ENCODE results near the gene COPS4.
A peak's percentile ranks its signal among the peaks of the same experiment; 100 is the strongest.
"Not testable (repeated sequence)": the region's sequence is repeated elsewhere in the genome, so short reads cannot be mapped to it uniquely, and the experiment has no call there.

The COPS4 gene

DNA sequence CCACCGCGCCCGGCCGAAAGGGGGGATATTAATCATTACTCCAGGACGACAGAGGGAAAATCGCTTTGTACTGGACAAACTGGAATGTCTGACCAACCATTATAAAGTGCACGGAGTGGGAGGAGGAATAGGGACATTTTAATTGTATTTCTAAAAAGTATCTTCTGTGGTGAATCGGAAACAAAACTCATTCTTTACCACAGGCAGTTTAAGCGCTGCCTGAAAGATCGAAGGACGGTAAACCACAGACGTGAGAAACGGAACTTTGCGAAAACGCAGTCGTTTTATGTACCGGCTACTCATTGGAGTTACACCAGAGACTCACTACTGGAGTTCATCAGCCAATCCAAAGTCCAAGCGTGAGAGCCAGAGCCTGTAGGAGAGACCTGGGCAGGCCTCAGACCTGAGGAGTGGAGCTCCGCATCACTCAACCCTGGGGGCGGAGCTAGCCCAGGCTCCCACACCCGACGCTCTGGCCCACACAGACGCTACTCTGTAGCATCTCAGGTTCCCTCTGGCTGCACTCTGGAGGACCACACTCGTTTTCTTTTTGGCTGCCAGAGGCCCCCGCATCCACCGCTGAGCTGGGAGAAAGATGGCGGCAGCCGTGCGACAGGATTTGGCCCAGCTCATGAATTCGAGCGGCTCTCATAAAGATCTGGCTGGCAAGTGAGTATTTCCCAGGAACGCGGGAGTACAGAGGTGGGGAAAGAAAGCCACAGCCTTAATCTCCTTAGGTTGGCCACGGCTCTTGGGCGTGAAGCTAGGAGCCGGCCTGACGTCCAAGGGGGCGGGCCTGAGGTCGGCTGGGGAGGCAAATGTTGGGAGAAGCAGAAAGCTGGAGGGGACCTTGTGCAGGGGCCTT is at the start of gene COPS4:
TSS of gene COPS4 (plus strand) at position 554 of the 865 bp plus-strand sequence. CDS start at position 596, 42 bp downstream.
- peak; percentile 99 for DNase-seq

GRCh38 chr4:82987519-82987918 is 47.5 kb upstream of the COPS4 start:
- DNase-seq: not testable (repeated sequence)

GRCh38 chr4:82988323-82988832 is 46.6 kb upstream of the COPS4 start:
- DNase-seq: no peak

DNA sequence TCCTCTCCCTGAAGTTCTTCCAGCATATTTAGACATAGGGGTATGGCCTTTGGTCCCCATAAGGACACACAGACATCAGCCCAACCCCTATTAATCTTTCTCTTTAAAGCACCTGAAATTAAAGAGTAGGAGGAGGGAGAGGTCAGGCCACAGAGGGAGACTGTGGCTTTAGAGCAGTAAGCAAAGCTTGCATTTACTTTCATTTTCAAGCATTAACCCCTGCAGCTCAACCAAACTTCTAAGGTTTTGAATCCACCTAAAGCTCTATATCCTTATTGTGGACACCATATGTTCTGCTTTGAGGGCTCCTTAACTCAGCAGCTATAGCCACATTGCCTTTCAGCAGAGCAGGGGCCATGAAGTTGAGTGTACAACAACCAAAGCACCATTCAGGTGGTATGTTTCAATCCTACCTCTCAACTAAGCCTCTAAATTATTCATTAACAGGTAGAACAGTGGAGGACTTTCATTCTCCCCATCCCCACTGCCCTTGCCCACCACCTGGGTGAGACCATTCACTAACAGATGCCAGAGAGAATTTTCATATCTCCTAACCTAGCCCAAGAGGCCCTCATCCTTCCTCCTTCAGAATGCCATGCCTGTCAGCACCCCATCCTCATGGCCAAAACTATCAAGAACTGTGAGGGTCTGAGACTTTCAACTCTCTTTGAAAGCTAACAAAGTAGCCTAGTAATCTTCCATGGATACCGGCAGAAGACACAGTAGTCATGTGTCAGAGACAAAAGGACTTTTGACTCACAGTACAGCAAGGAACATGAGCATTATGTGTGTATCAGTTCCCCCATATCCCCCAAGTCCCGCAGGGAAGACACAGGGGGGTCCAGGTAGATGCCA is 45.2 kb upstream of the COPS4 start:
- DNase-seq: no peak

DNA sequence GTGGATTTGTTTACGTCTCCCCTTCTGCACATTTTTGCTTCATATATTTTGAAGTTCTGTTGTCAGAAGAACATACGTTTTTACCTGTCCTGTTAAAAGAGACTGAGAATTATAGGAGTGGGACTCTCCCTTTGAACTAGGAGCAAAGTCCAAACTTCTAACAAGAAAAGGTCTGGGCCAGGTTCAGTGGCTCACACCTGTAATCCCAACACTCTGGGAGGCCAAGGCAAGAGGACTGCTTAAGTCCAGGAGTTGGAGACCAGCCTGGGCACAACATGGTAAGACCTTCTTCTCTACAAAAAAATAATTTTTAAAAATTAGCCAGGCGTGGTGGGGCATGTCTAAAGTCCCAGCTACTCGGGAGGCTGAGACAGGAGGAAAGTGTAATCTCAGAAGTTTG is 40.1 kb upstream of the COPS4 start:
- DNase-seq: no peak

DNA sequence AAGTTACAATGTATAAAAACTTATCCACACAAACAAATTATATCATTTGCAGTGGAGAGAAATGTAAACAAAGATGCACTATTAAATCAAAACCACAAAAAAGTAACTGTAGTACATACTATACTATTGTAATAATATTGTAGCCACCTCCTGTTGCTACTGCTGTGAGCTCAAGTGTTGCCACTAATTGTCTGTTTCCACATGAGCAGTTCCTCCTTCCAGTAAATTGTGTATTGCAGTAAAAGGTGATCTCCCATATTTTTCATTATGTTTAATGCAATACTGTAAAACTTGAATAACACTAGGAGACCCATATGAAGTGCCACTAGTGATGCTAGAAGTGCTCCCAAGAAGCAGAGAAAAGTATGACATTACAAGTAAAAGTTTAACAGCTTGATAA is 36.1 kb upstream of the COPS4 start:
- no peak for DNase-seq

DNA sequence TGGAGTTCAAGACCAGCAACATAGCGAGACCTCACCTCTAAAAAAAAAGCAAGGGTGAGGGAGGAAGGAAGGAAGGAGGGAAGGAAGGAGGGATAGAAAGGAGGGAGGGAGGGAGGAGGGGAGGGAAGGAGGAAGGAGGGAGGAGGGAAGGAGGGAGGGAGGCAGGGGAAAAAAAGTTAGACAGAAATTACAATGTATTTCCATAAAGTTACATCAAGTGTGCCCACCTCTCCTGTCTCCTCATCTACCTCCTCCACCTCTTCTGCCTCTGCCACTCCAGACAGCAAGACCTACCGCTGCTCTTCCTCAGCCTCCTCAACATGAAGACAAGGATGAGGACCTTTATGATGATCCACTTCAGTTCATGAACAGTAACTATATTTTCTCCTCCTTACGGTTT is 32.7 kb upstream of the COPS4 start:
- no peak for DNase-seq

DNA sequence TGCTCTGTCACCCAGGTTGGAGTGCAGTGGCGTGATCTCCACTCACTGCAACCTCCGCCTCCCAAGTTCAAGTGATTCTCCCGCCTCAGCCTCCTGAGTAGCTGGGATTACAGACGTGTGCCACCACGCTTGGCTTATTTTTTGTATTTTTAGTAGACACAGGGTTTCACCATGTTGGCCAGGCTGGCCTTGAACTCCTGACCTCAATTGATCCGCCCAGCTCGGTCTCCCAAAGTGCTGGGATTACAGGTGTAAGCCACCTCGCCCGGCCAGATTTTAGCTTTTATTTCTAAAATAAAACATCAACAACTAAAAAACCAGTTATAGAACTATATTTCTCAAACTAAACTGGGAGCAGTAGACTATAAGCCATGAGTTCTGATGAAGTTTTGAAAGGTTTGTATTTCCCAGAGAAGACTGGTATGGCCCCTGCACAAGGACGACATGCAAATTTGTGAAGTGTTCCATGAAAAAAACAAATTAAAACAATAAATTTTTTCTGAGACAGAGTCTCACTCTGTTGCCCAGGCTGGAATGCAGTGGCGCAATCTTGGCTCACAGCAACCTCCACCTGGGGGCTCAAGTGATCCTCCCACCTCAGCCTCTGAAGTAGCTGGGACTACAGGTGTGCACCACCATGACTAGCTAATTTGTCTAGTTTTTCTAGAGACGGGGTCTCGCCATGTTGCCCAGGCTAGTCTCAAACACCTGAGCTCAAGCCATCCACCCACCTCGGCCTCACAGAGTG is 31.8 kb upstream of the COPS4 start:
- not testable (repeated sequence) for DNase-seq

GRCh38 chr4:83009529-83009928 is 25.5 kb upstream of the COPS4 start:
- no peak for DNase-seq

- DNase-seq: no peak
Observed at GRCh38 chr4:83010111-83010521, 24.9 kb upstream of the COPS4 start.

DNA sequence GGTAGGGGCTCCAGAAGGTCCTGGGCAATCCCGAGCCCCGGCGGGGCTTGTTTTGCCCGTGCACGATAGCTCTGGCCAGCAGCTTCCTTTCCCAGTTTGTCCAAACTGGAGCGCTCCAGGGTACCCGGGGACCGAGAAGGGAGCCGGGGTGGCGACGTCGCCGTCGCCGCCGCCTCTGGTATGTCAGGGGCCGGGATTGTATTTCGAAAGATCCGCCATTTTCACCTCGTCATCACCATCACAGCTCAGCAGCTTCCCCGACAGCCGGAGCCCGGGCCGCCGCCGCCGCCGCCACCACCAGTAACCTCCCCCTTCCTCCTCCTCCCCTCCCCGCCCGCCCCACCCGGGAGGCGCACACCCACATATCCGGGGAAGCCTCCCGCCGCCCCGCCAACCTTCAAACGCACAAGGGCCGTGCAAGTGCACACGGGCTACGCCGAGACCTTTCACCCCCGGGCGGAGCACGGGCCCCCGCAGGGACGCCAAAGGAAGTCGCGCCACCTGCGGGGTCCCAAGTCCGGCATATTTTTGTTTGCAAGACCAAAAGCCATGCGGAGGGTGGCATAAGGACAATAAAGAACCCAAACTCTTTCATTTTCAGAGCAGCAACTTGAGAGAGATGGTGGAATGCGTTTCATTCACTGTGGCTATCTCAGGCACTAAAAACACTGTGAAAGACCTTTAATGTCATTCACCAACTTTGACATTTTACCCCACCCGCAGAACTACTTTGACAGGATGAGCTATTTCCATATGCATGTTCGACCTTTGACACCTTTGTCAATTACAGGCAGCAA is 24.3 kb upstream of the COPS4 start, which contains the start of gene LIN54:
TSS of gene LIN54 (minus strand) at position 302 of the 797 bp plus-strand sequence. CDS start 25,979 bp downstream, outside the sequence.
- DNase-seq: peak; percentile 89

DNA sequence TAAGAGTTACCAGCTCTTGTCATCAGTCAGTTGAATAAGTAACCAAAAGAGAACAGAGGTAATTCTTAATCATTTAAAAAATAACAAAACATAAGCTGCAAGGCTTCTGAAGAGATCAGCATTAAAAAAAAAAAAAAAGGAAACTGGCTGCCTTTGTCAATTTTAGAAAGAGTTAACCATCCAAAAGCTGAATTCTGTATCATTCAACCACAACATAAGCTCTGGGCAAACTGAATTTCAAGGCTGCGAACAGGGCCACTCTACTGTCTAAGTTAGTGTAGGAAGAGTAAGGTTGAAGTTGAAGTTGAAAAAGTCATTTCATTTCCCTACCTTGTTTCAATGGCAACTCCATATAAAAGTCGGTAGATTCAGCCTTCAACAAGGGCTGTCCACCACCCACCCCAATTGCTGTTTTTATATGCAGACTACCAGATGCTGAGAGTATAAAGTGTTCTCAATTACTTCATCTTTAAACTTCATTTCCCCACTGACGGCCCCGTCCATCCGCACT is 23.2 kb upstream of the COPS4 start:
- no peak for DNase-seq

- peak; percentile 59 for DNase-seq
Observed at GRCh38 chr4:83012200-83012686, 22.7 kb upstream of the COPS4 start.

DNA sequence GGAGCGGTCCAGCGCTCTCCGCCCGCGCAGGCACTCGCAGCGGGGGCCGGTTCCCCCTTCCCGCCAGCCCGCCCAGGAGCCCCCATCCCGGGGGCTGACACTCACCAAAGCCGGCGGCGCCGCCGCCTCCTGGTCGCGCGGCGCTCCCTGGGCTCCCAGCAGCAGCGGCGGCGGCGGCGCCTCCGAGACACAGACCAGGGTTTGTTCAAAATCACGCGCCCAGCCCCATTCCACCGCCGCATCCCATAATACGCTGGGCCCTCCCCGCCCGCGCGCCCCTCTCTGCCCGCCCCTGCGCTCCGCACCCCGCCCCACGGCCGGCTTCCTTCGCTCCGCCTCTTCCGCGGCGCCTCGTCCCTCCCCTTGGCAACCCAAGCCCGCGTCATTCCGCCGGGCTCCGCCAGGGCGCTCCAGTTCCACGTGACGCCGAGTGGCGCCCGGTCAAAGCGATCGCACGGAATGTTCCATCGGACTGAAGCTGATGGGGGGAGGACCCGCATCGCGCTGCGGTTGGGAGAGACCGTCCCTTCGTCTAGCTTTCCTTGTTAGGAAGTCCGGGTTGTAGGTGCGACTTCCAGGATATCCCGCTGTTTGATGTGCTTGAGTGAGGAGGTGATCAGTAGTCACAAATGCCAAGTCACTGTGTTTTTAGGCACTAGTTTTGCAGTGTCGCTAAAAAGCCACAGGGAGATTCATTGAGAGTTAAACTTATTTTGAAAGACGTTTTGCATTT is 22.1 kb upstream of the COPS4 start:
- peak; percentile 98 for DNase-seq

DNA sequence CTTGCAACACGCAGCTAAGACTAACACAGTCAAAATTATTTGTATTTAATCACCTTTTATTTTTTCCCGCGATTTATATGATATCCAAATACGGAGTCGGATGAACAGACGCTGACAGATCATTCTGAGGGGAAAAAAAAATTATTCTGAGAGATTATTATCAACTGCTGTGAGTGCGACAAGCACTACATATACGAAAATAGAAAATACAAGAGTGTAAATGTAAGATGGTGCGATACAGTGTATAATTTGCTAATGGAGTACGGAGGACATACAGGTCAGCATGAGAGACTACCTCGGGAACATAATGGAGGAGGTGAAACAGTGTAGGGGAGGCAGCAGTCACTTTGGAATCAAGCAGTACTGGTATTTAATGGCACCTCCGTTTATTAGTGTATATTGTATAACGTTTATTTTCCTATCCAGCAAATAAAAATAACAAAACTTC is 21.5 kb upstream of the COPS4 start:
- no peak for DNase-seq

- no peak for DNase-seq
Observed at GRCh38 chr4:83013902-83014301, 21.1 kb upstream of the COPS4 start.

- DNase-seq: no peak
Observed at GRCh38 chr4:83019794-83020494, 15.0 kb upstream of the COPS4 start.

- no peak for DNase-seq
Observed at GRCh38 chr4:83022724-83023450, 12.1 kb upstream of the COPS4 start.

DNA sequence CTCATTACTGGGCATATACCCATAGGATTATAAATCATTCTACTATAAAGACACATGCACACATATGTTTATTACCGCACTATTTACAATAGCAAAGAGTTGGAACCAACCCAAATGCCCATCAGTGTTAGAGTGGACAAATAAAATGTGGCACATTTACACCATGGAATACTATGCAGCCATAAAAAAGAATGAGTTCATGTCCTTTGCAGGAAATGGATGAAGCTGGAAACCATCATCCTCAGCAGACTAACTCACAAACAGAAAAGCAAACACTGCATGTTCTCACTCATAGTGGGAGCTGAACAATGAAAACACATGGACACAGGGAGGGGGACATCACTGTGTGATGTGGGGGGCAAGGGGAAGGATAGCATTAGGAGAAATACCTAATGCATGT is 11.4 kb upstream of the COPS4 start:
- DNase-seq: not testable (repeated sequence)
